ENCODE results near the gene TSR3. TPM values are rescaled to one million over a fixed set of nuclear protein-coding genes. Genes with fewer than 3 reads are reported as not detected.

The TSR3 gene
- total RNA-seq, 1 experiment from 2014 or later: 52.7 TPM

DNA sequence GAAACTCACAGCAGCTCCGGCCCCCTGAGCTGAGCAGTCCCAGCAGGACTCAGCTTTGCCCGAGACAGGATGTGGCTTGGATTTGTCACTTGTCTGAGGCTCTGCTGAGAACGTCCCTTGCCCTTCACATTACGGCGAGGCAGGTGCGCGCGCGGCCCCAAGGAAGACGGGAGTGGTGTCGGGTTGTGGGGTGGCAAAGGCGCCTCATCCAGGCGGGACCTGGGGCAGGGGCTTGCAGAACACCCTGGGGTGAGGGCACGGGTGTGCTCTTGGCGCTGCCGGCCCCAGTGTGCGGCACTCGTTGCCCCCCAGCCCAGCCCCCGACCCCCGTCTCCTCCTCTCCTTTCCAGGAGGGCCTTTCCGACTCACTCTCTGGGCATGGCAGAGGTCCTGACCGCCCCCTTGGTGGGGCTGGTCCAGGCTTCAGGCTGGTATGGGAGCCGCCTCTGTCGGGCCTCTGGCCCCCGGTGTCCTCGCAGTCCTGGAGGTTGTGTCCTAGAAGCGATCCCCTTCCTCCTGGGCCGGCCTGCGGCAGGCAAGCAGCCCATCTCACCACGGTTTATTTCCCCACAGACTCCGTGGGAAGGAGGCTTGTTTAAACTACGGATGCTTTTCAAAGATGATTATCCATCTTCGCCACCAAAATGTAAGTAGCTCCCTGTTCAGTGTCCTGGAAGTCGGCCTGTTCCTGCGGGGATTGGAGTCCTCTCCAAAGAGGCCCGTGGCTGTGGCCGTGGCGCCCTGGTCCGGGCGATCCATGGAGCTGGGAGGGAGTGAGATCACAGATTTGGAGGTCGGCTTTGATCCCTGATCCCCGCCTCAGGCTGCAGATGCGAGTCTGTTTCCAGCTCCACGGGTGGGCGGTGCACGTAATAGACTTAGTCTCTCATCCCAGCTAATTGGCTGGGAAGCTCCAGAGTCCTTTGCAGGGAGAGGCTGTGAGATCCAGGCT lies 36.3 kb downstream of the TSR3 start (continued):
- TF ChIP-seq TCF7L2 (IDR thresholded peaks at IDR 0.05; ENCODE audit: borderline replicate concordance, extremely low read depth, insufficient read depth, insufficient read length) (no peak), RAD21 (IDR thresholded peaks at IDR 0.05; ENCODE audit: low read depth) (no peak)

DNA sequence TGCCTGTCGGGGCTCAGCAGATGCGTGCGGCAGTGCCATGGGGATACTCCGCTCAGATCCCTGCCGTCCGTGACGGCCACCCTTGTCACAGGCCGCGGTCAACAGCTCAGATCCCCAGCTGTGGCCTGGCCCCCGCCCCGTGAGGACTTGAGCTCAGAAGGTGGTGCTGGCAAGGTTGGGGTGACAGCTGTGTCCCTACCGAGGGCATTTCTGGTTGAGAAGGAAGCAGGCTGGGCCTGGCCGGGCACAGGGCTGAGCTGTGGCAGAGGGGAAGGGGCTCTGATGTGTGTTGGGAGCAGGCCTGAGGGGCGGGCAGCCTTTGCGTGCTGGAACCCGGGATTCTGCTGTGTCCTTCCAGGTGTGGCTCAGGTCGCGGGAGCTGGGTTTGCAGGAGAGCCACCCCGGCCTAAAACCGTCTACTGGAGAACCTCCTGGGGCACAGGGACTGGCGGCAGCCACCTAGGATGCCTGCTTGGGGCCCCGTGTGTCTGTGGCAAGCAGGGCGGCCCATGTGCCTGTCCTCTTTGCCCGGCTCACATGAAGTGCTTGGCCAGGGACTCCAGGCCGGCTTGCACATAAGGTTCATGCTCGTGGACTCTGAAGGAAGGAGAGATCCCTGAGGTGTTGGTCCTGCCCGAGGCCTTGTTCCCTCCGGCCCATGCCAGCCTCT lies 37.1 kb downstream of the TSR3 start:
- Histone ChIP-seq H4K20me1 (ENCODE audit: insufficient read depth) (peaks cover 29% of the 10 kb centered on the region; the same call in 1 of the 2 replicates), H3K4me2 (ENCODE audit: low read length) (no peak overlapping the region), H3K79me2 (ENCODE audit: insufficient read depth, low read length) (peaks cover 96% of the 10 kb centered on the region), H3K27me3 (ENCODE audit: insufficient read depth, low read length) (no peaks in the 10 kb centered on the region), H3K36me3 (ENCODE audit: control insufficient read depth in 1 of 2, insufficient read depth in 2 of 2, low read length in 2 of 2) (peaks cover 38 to 70% of the 10 kb centered on the region in 2 experiments), H3K4me1 (ENCODE audit: control insufficient read depth in 1 of 2, insufficient read depth in 2 of 2, low read length in 2 of 2) (peaks cover 7 to 22% of the 10 kb centered on the region in 2 experiments; a peak in 3 of 4 replicates), H3K9ac (ENCODE audit: low read length) (no peak overlapping the region), H3K9me3 (ENCODE audit: control insufficient read depth in 1 of 2, insufficient read depth in 1 of 2, low read depth in 1 of 2, low read length in 2 of 2) (no peaks in the 10 kb centered on the region), H2AFZ (ENCODE audit: low read depth, low read length, poor library complexity, severe bottlenecking) (no peak overlapping the region), H3K4me3 (replicated peaks in 1 of 2; ENCODE audit: low read depth in 1 of 2, low read length in 2 of 2) (no peak overlapping the region), H3K9me2 (ENCODE audit: insufficient read depth) (no peaks in the 10 kb centered on the region), H3K27ac (ENCODE audit: low read depth, low read length) (no peak overlapping the region)
- ChIA-PET CTCF (interaction anchor here (1.1 kb wide), 1 partner anchor 15 kb away, joined by 3 read pairs; no protein-coding TSS in a partner anchor), POLR2A (no interaction called here), RAD21 (ENCODE audit: low non-redundant PET in 1 of 2, low total read pairs in 2 of 2, uncharacterized antibody in 2 of 2, unreplicated experiment in 2 of 2) (no interaction called here)
- intact Hi-C loops (cut with micrococcal nuclease): no loop called here
- TF ChIP-seq TCF7L2 (IDR thresholded peaks at IDR 0.05; ENCODE audit: borderline replicate concordance, extremely low read depth, insufficient read depth, insufficient read length): no peak
- no peak for TF ChIP-seq ZNF274 (IDR thresholded peaks at IDR 0.05; ENCODE audit: low read depth, low read length)
- TF ChIP-seq, protein P1, sequence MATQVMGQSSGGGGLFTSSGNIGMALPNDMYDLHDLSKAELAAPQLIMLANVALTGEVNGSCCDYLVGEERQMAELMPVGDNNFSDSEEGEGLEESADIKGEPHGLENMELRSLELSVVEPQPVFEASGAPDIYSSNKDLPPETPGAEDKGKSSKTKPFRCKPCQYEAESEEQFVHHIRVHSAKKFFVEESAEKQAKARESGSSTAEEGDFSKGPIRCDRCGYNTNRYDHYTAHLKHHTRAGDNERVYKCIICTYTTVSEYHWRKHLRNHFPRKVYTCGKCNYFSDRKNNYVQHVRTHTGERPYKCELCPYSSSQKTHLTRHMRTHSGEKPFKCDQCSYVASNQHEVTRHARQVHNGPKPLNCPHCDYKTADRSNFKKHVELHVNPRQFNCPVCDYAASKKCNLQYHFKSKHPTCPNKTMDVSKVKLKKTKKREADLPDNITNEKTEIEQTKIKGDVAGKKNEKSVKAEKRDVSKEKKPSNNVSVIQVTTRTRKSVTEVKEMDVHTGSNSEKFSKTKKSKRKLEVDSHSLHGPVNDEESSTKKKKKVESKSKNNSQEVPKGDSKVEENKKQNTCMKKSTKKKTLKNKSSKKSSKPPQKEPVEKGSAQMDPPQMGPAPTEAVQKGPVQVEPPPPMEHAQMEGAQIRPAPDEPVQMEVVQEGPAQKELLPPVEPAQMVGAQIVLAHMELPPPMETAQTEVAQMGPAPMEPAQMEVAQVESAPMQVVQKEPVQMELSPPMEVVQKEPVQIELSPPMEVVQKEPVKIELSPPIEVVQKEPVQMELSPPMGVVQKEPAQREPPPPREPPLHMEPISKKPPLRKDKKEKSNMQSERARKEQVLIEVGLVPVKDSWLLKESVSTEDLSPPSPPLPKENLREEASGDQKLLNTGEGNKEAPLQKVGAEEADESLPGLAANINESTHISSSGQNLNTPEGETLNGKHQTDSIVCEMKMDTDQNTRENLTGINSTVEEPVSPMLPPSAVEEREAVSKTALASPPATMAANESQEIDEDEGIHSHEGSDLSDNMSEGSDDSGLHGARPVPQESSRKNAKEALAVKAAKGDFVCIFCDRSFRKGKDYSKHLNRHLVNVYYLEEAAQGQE (IDR thresholded peaks at IDR 0.05; ENCODE audit: low read depth): no peak
- no peak for TF ChIP-seq SRF (IDR thresholded peaks at IDR 0.05; ENCODE audit: low read depth)
- TF ChIP-seq, protein P2, sequence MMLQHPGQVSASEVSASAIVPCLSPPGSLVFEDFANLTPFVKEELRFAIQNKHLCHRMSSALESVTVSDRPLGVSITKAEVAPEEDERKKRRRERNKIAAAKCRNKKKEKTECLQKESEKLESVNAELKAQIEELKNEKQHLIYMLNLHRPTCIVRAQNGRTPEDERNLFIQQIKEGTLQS (IDR thresholded peaks at IDR 0.05): no peak
- TF ChIP-seq ELF1 (IDR thresholded peaks at IDR 0.05; ENCODE audit: borderline replicate concordance, low read depth): no peak
- TF ChIP-seq EZH2phosphoT487 (IDR thresholded peaks at IDR 0.05; ENCODE audit: borderline replicate concordance): no peak
- TF ChIP-seq FOSL1 (IDR thresholded peaks at IDR 0.05; ENCODE audit: low read depth): no peak
- no peak for TF ChIP-seq CTCF (IDR thresholded peaks at IDR 0.05 in 2 of 3, conservative IDR thresholded peaks at IDR 0.05 in 1 of 3; ENCODE audit: borderline replicate concordance in 1 of 3, insufficient read depth in 1 of 3, low read depth in 2 of 3, low read length in 2 of 3)
- no peak for TF ChIP-seq JUND (IDR thresholded peaks at IDR 0.05)
- no peak for TF ChIP-seq CEBPB (IDR thresholded peaks at IDR 0.05; ENCODE audit: low read depth)
- no peak for TF ChIP-seq POLR2A (IDR thresholded peaks at IDR 0.05; ENCODE audit: borderline replicate concordance, extremely low read depth, insufficient read depth, insufficient read length)
- TF ChIP-seq RAD21 (IDR thresholded peaks at IDR 0.05; ENCODE audit: low read depth): no peak
- TF ChIP-seq CBX3 (IDR thresholded peaks at IDR 0.05; ENCODE audit: low read depth): no peak
- no peak for TF ChIP-seq SP1 (IDR thresholded peaks at IDR 0.05; ENCODE audit: low read depth)
- no peak for TF ChIP-seq ZFX (IDR thresholded peaks at IDR 0.05)
- no peak for TF ChIP-seq EZH2 (IDR thresholded peaks at IDR 0.05)
- no TSS peak for BruUV-seq (replicated peaks)
- DNase-seq (ENCODE audit: low read depth, low spot score) (no peak), ATAC-seq (no peak)
